Ramos (cell line): ENCODE measurements around the gene SPATA31C2.
"Not testable (repeated sequence)": the region's sequence is repeated elsewhere in the genome, so short reads cannot be mapped to it uniquely, and the experiment has no call there.

Source experiments
- in situ Hi-C: fragments of 300-500 bp; cut with MboI; formaldehyde crosslinking; loops from one replicate; pipeline ENCODE4 v1.14.3; 2022; ENCODE audit warnings: low sequenced_read_pairs; ENCODE audit not compliant: unreplicated experiment

SPATA31C2 gene

DNA sequence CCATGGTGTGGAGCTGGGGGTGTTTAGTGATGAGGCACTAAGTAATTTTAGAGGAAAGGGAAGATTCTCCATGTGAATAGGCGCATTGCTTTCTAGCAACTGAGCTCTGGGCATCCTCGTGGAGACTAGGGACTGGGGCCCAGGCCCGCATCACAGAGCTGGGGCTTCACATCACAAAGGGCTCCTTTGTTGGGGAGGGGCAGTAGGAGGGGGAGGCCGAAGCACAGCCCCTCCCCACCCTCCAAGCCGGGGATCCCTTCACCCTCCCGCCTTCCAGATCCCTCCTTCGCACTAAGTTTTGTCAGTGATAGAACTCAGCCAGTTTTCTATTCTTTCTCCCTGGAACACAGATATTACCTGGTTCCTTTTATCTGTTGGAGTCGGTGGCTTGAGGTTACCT, at the start of gene SPATA31C2:
Gene SPATA31C2, minus strand, starts transcription at position 101 of the 400 bp plus-strand sequence. Its CDS starts 29 bp downstream, at position 72.
- in situ Hi-C loops, result not testable (repeated sequence)

DNA sequence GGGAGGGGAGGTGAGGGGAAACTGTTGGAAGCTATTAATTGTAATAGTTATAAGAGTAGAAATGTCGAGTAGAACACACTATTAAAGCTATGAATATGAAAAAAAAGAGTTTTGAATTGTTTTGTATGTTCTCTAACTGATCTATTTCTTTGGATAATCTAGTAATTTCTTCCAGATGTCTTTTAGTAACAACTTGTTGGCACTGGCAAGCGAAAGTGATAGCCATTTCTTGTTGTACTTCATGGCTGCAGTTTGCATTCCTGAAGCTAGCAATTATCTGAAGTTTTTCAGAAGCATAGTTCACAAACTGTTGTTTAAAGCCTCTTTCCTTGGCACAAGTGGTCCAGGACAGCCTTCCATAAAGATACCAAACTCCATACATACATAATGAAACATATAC, 49.4 kb upstream of the SPATA31C2 start:
- in situ Hi-C loops, result no loop called here

DNA sequence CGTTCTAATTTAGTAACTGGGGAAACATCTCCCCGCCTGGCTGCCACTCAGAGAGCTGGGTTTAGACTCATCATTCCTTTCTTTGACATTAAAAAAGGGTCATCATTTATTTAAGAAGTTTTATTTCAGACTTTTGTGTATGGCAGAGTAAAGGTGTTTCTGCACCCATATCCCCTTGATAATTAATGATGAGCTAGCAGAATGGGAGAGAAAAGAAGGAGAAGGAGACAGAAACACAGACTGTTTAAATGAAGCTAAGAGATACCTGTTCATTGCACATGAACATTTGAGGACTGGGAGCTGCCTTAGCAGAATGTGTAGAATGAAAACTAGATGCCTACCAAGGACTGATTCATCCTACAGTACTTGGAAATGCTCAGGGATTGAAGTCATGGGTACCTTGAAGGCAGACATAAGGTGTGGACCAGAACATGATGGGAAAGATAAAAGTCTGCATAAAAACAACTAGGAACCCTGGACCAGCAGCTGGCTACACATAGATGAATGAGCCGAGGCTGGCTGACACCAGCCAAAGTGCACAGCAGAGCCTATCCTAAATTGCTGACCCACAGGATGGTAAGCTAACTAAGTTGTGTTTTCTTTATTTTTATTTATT, 48.3 kb upstream of the SPATA31C2 start:
- in situ Hi-C loops, result no loop called here

DNA sequence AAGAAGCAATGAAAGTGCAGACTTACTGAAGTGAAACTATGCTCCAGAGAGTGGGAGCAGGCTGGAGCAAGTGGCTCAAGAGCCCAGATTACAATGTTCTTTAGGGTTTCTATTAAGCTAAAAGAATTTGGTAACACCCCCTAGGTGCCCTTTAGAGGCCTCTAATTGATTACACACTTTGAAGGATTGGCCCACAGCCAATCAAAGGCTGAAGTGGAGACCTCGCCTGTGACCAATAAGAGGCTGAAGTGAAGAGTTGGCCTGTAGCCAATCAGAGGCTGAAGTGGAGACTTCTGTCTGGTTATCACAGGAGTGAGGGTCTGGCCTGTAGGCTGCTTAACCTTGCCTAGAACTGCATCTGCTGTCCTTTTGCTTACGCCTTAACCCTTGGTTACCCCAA, 46.7 kb upstream of the SPATA31C2 start:
- in situ Hi-C loops, result no loop called here

DNA sequence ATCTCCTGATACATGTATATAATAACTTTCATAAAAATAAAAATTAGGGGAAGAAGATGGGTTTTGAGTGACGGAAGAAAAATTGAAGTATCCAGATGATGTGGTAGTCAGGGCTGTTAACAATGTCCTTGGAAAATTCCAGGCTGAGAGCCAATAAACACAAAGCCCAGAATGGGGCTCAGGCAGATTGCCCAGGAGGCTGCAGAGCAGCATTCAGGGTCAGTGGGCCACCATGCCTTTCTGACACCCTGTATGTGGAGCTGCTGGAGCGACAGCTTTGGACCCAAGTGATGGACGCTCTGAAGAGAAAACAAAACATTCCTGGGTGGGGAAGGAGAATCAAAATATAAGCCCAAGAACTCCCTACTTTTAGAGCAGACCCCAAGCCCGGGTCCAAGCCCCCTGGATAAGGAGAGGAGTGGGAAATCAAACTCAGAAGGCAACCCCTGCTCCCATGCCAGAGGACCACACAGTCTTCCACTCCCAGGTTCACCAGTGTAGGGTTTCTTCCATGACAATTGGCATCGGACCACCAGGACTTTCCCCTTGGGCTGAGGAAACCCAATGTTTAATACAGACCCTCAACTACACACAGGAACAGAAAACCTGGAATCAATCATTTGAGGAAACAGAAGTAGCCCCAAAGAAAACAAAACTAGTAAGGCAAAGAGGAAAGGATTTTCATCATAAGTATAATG, 45.7 kb upstream of the SPATA31C2 start:
- in situ Hi-C loops, result no loop called here

DNA sequence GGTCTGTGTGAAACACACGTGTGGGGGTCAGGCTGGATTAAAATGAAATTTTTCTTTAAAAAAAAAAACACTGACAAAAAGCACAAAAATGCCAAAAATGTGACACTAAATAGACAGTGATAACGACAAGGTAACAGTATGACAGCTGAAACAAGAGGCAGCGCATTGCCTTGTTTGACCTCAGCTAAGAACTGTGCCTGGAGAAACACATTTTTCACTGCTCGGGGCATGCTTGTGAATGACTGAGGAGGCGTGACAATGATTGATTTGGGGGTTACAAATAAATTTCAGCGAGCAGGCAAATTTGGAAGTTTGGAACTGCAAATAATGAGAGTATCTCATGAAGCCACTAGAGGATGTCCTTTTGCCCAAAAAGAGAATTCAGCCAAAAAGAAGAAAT, 44.2 kb upstream of the SPATA31C2 start:
- in situ Hi-C loops, result no loop called here

DNA sequence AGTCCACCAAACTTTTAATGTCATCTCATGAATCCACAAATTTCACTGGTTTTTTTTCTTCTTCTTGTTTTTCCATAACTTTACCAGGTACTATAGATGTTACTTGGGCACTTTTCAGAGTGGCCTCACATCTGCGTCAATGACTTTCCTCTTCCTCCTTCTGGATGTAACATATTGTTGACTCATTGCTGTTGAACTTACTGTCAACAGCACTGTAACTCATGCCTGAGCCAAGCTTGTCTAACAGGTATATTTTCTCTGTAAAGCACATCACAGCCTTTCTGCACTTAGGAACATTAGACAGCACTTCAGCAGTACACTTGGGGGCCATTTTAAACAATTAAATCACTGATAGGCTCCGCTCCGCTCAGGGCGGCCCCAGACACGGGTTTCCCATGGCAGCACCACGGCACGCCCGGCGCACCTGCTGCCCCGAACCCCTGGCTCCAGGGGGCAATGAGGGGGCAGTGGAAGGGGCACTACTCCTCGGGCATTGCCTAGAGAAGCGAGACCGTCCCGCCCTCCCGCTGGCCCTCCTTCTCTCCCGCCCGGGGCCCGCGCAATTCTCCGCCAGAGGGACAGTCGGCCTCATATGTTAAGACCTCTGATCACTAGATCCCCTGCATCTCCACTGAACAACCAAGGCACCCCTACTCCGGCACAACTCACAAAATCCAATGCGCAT, 41.9 kb upstream of the SPATA31C2 start:
- in situ Hi-C loops, result no loop called here

DNA sequence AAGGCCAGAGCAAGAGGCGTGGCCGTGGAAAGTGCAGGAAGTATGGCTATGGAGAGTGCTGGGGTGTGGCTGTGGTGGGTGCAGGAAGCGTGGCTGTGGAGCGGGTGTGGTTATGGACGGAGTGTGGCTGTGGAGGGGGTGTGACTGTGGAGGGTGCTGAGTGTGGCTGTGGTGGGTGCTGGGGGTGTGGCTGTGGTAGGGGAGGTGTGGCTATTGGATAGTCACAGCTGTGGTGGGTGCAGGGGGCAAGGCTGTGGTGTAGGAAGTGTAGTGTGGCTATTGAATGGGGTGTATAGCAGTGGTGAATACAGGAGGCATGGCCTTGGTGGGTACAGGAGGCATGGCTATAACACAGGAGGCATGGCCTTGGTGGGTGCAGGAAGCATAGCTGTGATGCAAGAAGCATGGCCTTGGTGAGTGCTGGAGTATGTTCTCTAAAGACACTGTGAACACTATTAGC, 40.8 kb upstream of the SPATA31C2 start:
- in situ Hi-C loops, result no loop called here

DNA sequence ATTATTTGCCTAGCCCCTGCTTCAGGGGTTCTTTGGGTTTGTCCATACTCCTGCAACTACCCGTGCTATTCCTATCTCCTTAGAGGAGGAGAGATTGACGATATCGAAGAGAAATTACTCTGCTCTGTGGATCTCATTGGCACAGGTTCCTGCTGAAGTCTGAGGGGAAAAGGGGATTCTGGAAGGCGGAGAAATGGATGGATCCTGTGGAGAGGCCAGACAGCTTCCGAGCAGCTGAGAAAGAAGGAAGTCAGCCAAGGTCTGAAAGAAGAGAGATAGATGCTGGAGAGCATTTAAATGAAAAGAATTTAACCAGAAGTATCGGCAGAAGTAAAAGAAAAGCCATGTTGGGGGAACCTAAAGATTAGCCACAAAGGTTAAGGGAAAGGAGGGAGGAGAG, 40.4 kb upstream of the SPATA31C2 start:
- in situ Hi-C loops, result no loop called here

DNA sequence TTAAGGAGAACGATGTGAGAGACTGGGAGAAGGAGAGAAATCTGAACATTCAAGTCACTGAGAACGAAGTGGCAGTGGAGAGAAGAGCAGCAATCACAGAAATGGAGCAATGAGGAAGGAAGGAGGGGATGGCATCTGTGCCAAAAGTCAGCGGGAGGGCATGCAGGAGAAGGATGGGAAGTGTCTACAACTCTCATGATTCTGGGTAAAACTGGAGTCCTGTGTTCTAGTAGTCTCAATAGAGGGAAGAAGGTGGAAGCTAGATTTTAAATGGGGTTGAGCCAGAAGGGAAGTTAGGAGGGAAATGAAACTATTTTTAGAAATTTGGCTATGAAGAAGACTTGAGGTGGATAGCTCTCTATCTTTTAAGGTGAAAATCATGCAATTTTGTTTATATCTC, 39.1 kb upstream of the SPATA31C2 start:
- in situ Hi-C loops, result no loop called here

DNA sequence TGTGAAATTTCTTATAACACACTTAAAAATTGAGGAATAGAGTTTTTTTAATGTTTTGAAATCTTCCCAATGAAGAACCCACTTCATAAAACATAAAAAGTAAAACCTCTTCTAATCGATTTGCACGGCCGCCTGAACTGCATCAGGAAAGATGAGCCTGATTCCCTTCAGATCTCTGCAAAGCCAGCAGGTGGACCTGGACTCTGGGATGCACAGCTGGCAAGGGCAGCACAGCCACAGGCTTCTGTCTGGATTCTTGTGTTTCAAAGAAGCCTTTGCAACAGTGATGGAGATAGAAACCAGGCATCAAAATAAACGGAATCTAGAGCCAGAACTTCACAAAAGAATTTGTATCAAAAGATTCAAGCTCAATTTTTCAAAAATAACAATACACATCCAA, 36.0 kb upstream of the SPATA31C2 start:
- in situ Hi-C loops, result no loop called here

DNA sequence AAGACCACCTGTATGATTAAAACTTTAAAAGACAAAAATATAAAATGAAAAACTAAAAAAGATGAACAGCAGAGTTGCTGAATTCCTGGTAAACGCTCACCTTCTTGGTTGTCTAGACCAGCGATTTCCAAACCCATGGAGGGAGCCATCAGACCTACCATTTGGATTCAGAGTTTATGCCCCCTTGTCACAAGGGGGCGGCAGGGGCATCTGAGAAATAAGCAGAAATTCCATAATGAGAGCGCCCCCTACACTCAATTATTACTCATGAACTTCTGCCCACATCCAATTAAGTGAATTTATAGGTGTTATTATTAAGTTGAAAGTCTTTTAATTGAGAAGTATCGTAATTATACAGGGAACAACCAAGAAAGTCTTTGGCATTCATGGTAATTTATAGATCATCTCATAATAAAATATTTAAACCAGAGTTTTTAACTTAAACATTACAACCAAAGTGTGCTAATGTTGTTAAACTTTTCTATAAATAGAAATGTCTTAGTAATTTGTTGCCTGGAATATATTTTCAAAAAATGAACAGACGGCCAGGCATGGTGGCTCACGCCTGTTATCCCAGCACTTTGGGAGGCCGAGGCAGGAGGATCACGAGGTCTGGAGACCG, 35.2 kb upstream of the SPATA31C2 start:
- in situ Hi-C loops, result no loop called here

DNA sequence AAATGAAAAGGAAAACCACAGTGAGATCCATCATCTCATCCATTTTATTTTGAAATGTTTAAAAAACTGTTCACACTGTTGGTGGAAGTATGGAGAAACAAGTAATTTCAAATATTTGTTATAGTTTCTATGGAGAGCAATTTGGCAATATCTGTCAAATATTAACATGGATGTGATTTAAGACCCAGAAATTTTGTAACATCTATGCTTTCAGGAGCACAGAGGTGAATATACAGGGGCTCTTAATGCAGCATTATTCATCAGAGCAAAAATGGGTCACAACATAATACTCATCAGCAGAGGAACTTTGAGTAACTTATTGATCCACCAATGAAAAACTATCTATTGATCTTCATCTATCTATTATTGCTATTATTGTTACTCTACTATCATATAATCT, 31.4 kb upstream of the SPATA31C2 start:
- in situ Hi-C loops, result no loop called here

DNA sequence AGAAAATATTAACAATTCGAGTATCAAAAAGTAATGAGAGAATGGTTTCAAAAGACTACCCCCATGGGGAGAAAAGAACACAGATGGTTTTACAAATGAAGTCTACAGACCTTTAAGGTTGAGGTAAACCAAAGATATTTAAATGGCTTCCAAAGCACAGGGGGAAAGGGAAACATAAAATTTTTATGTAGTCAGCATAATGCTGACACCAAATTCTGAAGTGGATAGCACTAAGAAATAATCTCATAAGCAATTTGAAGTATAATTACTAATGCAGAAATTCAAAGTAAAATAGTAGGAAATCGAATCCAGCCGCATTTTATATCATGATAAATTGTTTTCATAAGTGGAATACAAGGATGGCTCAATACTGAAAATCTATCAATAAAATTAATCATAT, 30.3 kb upstream of the SPATA31C2 start:
- in situ Hi-C loops, result no loop called here

DNA sequence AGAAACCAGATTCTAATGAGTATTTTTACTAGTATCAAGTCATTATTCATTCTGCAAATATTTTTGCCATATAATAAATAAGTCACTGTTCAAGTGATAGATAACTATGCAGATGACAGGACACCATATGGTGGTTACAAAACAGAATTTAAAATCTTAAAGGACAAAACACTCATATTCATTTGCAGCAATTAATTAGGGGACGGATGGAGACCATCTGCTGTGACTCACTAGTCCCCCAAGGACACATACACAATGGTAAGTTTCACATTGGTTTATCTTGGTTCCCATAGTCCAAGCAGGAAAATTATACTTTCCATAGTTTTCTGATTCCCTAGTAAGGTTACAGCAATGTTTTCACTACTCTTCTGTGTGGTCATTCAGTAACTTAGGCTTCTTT, 28.4 kb upstream of the SPATA31C2 start:
- in situ Hi-C loops, result no loop called here

DNA sequence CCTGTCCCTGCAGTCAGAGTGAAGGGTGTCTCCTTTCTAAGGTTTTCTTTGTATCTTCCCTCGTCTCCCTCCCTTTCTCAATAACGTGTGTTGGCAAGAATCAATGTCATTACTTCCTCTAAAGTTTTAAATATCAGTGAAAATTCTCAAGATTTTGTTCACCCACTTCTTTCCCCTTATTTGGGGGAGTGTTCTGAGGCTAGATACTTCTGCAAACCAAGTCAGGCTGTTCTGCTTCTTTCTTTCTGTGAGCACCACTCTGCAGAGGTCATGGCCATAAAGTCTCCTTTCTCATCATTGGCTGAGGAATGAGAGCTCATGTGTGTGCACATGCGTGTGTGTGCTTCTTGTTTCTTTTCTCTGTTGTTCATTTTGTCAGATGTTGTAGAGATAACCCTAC, 26.6 kb upstream of the SPATA31C2 start:
- in situ Hi-C loops, result no loop called here

DNA sequence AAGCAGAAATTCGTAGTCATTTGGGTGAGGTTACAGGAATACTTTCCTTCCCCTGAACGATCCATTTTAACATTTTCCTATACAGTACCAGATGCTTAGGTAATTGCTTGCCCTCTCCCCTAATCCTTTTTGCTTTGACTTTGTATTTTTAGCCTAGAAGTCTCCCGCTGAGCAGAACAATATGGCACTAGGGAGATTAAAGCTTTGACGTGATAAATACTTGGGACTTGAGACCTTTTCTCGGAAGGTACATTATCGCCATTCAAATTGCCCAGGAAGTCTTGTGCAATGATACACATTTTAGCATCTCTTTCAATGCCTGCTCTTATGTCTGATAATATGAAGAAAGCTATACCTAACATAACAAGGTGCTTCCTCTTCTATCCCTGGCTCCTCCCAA, 22.9 kb upstream of the SPATA31C2 start:
- in situ Hi-C loops, result no loop called here

DNA sequence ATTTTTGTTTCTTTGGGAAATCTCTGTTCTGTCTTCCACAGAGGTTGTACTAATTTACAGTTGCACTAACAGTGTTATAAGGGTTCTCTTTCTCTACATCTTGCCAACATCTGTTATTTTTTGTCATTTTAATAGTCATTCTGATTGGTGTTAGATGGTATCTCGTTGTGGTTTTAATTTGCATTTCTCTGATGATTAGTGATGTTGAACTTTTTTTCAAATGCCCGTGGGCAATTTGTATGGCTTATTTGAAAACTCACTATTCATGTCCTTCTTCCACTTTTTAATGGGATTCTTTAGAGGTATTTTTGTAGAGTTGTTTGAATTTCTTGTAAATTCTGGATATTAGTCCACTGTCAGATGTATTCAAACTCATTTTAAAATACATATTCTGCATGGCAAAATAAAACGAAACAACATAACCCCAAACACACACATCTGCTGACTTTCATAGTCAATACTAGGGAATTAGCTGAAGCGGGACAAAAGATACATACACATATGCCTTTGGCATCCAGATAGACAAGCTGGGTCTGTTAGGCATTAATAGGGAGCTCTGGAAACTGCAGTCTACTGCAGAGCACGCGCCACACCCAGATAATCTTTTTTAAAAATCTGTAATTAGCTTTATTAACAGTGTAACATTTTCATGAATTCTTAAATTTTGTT, 5.8 kb upstream of the SPATA31C2 start:
- in situ Hi-C loops, result no loop called here

DNA sequence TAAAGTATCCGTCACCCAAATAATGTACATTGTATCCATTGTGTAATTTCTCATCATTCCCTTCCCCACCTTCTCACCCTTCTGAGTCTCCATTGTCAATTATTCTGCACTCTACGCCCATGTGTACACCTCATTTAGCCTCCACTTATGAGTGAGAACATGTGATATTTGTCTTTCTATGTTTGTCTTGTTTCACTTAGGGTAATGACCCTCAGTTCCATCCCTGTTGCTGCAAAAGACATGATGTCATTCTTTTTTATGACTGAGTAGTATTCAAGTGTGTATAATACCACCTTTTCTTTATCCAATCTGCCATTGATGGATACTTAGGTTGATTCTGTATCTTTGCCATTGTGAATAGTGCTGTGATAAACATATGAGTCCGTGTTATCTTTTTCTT, 4.9 kb upstream of the SPATA31C2 start:
- in situ Hi-C loops, result no loop called here

DNA sequence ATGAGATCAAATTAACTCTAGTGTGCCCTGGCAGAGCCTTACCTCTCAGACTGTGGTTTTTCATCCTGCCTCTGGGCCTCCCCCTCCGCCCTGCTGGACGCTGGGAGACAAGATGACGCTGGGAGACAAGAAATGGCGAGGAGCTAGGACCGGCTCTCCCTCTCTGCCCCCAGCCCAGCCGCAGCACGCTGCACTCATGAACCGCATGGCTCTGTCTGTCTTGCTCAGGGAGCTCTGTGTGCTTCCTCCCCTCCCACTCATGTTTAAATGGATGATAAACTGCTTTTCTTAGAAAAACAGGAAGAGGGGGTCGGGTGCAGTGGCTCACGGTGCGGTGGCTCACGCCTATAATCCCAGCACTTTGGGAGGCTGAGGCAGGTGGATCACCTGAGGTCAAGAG, 4.7 kb downstream of the SPATA31C2 start:
- in situ Hi-C loops, result not testable (repeated sequence)

DNA sequence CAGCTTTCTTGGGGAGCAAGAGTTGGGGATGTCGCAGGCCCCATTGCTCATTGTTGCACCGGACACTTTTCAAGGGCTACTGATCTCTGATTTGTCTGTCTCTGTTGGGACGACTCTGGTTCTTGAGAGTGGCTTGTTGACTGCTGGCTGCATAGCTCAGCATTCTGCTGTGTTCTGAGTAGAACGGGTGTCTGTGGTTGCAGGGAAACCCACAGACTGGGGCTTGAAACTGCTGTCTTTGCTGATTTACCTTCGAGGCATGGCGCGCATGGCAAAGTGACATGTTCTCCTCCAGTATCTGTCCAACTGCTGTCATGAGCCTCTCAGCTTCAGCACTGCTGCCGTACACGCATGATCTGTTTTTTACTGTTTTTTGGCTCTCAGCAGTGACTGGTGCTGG, 8.7 kb downstream of the SPATA31C2 start:
- in situ Hi-C loops, result not testable (repeated sequence)
